Measurements from ENCODE around the gene SFMBT2.

The SFMBT2 gene

DNA sequence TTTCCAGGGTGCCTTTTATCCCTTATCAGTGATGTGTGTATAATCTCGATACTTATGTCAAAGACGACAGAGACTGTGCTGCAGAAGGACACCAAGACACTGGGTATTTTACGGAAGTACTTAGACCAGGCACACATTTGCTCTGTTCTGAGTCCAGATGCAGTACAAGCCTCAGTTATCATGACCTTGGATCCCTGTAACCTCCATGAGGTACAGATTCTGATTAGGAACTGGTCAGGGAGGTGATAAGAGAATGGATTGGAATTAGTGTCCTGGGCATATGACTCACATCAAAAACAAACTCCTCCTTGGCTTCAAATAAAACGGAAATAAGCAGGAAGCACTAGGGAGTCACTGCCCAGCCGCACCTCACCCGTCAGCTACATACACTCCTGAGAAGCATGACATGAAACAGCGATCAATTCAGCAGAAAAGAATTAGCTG is 146.5 kb downstream of the SFMBT2 start:
- in situ Hi-C loops (cut with HindIII; ENCODE audit: low pct_unique_long_range_greater_than_20kb, low sequenced_read_pairs): no loop called here
- no peak for TF ChIP-seq JUND (IDR thresholded peaks at IDR 0.05; ENCODE audit: low read depth)
- no peak for DNase-seq (ENCODE audit: low read depth in 1 of 2, low spot score in 1 of 2)

GRCh38 chr10:7263616-7264015 is 147.2 kb downstream of the SFMBT2 start:
- in situ Hi-C loops (cut with HindIII; ENCODE audit: low pct_unique_long_range_greater_than_20kb, low sequenced_read_pairs): no loop called here
- no peak for TF ChIP-seq JUND (IDR thresholded peaks at IDR 0.05; ENCODE audit: low read depth)
- DNase-seq (ENCODE audit: low read depth in 1 of 2, low spot score in 1 of 2): no peak

- in situ Hi-C loops (cut with HindIII; ENCODE audit: low pct_unique_long_range_greater_than_20kb, low sequenced_read_pairs): no loop called here
- no peak for DNase-seq (ENCODE audit: low read depth in 1 of 2, low spot score in 1 of 2)
- TF ChIP-seq JUND (IDR thresholded peaks at IDR 0.05; ENCODE audit: low read depth): no peak
These were observed 149.5 kb downstream of the SFMBT2 start for GRCh38 chr10:7261351-7261750.

DNA sequence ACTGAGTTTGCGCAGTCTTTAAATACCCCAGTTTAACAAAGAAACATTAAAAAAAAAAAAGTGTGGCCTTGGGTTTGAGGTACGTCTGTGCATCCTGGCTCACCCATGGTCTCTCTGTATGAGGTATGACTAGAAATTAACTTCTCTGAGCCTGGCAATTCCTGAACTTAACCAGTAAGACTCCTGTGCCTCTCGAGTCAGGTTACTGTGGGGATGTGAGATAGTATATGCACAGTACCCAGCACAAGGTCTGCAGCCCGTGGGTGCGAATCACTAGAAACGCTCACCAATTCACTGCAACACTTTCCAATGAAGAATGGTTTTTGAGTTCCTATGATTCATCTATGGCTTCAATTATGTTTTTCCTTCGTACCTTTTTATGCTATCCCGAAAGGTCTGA is 149.9 kb downstream of the SFMBT2 start:
- TF ChIP-seq JUND (IDR thresholded peaks at IDR 0.05; ENCODE audit: low read depth): no peak
- in situ Hi-C loops (cut with HindIII; ENCODE audit: low pct_unique_long_range_greater_than_20kb, low sequenced_read_pairs): no loop called here
- DNase-seq (ENCODE audit: low read depth in 1 of 2, low spot score in 1 of 2): no peak

DNA sequence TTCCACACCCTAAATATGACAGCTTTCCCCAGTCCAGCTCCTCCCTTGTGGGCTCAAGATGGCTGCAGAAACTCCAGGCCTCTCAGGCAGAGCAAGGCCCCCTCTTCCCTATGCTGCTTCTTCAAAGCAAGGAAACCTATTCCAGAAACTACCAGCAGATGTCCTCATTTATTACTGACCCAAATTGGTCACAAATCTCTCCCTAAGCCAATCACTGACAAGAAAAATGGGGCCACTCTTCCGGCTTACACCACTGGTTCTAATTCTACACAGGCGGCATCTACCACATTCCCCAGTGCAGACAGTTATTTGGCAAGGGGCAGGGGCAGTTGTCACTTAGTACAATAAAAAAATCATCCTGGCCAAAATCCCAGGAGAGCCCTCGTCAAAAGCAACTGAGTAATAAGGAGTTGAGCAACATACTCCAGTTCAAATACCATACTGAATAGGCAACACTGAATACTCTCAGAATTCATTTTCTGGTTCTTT is 150.4 kb downstream of the SFMBT2 start:
- peak; percentile 38 to 87 for DNase-seq (ENCODE audit: low read depth in 1 of 2, low spot score in 1 of 2)
- no peak for TF ChIP-seq JUND (IDR thresholded peaks at IDR 0.05; ENCODE audit: low read depth)
- in situ Hi-C loops (cut with HindIII; ENCODE audit: low pct_unique_long_range_greater_than_20kb, low sequenced_read_pairs): no loop called here

- in situ Hi-C loops (cut with HindIII; ENCODE audit: low pct_unique_long_range_greater_than_20kb, low sequenced_read_pairs): no loop called here
- no peak for DNase-seq (ENCODE audit: low read depth in 1 of 2, low spot score in 1 of 2)
These were observed 151.8 kb downstream of the SFMBT2 start for GRCh38 chr10:7258948-7259523.

DNA sequence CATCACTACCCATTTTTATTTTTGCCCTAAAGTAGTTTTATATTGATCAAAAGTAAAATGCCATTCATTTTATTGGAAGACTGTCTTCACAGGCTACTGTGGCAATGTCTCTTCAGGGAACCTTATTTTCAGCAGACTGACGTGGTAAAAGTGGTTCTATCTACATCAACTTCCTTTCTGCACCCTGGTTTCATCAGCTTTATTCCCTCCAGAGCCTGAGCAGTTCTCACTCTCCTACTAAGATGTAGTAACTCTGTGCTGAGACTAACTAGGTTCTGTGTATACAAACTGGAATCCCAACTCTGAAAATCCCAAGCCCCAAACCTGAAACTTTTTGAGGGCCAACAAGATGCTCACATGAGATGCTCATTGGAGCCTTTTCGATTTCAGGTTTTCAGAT is 155.3 kb downstream of the SFMBT2 start:
- in situ Hi-C loops (cut with HindIII; ENCODE audit: low pct_unique_long_range_greater_than_20kb, low sequenced_read_pairs): no loop called here
- TF ChIP-seq JUND (IDR thresholded peaks at IDR 0.05; ENCODE audit: low read depth): no peak
- DNase-seq (ENCODE audit: low read depth in 1 of 2, low spot score in 1 of 2): no peak

More at GRCh38 chr10:7258948-7259523, 151.8 kb downstream of the SFMBT2 start:
- no peak for TF ChIP-seq JUND (IDR thresholded peaks at IDR 0.05; ENCODE audit: low read depth)

DNA sequence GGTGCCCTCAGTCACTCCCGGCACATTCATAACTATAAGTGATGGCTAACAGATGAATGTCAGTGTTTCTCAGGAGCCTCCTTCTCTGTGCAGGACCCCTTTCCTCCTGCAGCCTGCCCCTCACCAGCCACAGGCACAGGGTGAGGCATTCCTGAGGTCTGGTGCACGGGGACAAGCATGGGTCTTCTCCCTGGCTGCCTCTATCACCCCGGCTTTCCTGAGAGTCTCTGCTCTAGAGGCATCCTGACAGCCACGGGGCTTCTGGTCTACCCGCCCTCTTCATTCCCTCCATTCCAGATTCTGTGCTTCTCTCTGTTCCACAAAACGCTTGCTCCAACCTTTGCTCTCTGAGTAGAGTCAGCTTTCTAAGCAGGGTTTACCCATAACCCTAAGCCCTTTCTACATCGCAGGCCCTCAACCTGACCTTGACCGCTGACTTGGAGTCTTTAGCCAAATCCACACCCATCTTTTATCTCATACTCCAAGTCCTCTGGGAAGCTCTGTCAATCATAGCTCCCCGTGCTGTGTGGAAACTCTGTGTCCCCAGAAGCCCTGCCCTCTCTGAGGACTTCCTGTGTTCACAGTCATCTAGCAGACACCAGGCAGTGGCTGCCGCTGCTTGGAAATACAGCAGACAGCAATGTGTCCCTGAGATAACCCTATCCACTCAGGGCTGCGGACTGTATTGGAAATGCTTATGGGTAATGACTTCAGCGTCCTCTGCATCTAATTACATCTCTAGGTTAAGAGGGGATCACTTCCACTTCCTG is 159.0 kb downstream of the SFMBT2 start:
- TF ChIP-seq JUND (IDR thresholded peaks at IDR 0.05; ENCODE audit: low read depth): no peak
- in situ Hi-C loops (cut with HindIII; ENCODE audit: low pct_unique_long_range_greater_than_20kb, low sequenced_read_pairs): no loop called here
- no peak for DNase-seq (ENCODE audit: low read depth in 1 of 2, low spot score in 1 of 2)

DNA sequence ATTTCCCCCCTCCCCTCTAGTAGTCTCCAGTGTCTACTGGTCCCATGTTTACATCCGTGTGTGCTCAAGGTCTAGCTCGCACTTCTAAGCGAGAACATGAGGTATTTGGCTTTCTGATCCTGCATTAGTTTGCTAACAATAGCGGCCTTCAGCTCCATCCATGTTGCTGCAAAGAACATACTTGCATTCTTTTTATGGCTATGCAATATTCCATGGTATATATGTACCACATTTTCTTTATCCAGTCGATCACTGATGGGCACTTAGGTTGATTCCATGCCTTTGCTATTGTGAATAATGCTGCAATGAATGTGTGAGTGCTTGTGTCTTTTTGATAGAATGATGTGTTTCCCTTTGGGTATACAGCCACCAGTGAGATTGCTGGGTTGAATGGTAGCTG is 160.6 kb downstream of the SFMBT2 start:
- no peak for DNase-seq (ENCODE audit: low read depth in 1 of 2, low spot score in 1 of 2)
- in situ Hi-C loops (cut with HindIII; ENCODE audit: low pct_unique_long_range_greater_than_20kb, low sequenced_read_pairs): no loop called here
- TF ChIP-seq JUND (IDR thresholded peaks at IDR 0.05; ENCODE audit: low read depth): no peak

GRCh38 chr10:7248585-7249164 is 162.2 kb downstream of the SFMBT2 start:
- DNase-seq (ENCODE audit: low read depth in 1 of 2, low spot score in 1 of 2): no peak
- no peak for TF ChIP-seq JUND (IDR thresholded peaks at IDR 0.05; ENCODE audit: low read depth)
- in situ Hi-C loops (cut with HindIII; ENCODE audit: low pct_unique_long_range_greater_than_20kb, low sequenced_read_pairs): no loop called here

DNA sequence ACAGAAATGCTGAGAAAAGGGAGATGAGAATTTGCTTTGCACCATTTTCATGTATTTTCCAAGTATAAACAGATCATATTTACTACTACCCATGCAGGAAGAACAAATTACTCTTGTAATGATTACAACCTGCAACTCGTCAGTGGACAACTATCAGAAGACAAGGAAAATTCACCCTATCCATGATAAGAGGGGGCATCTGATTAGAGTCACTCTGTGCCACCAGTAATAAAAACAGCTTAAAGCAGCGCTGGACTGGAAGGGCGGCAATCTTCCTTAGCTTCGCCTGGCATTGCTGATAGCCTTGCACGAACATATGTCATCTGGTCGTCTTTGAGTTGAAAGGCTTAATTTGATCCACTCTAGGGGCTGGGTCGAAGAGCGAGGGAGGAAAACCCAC is 162.7 kb downstream of the SFMBT2 start:
- DNase-seq (ENCODE audit: low read depth in 1 of 2, low spot score in 1 of 2): no peak

GRCh38 chr10:7245505-7245904 is 165.3 kb downstream of the SFMBT2 start:
- no peak for DNase-seq (ENCODE audit: low read depth in 1 of 2, low spot score in 1 of 2)
- no peak for TF ChIP-seq JUND (IDR thresholded peaks at IDR 0.05; ENCODE audit: low read depth)
- in situ Hi-C loops (cut with HindIII; ENCODE audit: low pct_unique_long_range_greater_than_20kb, low sequenced_read_pairs): no loop called here

More for the DNA sequence above, 162.7 kb downstream of the SFMBT2 start:
- no peak for TF ChIP-seq JUND (IDR thresholded peaks at IDR 0.05; ENCODE audit: low read depth)
- in situ Hi-C loops (cut with HindIII; ENCODE audit: low pct_unique_long_range_greater_than_20kb, low sequenced_read_pairs): no loop called here

DNA sequence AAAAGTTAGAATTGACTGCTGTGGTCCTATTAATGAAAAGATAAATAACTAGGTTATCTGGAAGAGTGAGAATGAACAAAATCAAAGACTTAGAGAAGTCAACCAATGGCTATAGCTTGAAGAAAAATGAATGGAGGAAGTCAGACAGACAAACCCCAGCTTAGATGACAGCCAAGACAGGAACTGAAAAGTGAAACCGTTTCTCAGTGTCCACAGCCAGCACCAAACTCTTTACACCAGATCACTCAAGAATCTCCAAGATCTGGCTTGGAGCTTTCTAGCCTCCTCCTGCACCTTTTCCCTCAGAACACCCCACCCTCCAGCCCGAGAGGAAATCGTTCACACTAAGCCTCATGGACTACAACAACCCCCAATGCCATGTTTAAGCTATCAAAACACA is 167.0 kb downstream of the SFMBT2 start:
- no peak for TF ChIP-seq JUND (IDR thresholded peaks at IDR 0.05; ENCODE audit: low read depth)
- in situ Hi-C loops (cut with HindIII; ENCODE audit: low pct_unique_long_range_greater_than_20kb, low sequenced_read_pairs): no loop called here
- DNase-seq (ENCODE audit: low read depth in 1 of 2, low spot score in 1 of 2): no peak
